Colonic mucosa (tissue), 4 donors: ENCODE results near the gene PLCG2. TPM values are rescaled to one million over a fixed set of nuclear protein-coding genes. Genes with fewer than 3 reads are reported as not detected.
"Not testable (repeated sequence)": the region's sequence is repeated elsewhere in the genome, so short reads cannot be mapped to it uniquely, and the experiment has no call there.

ENCODE experiments used
- DNase-seq: peaks from one replicate; pipeline ENCODE4 v3.0.0-alpha.2; 2020
- H3K27ac ChIP-seq: fragments of 200-600 bp; one replicate; pipeline ENCODE4 v1.8.0; 2021
- H3K27me3 ChIP-seq: fragments of 200-600 bp; one replicate; pipeline ENCODE4 v1.8.0; 2021
- H3K36me3 ChIP-seq: fragments of 200-600 bp; one replicate; pipeline ENCODE4 v1.8.0; 2021
- H3K4me1 ChIP-seq: fragments of 200-600 bp; one replicate; pipeline ENCODE4 v1.8.0; 2021; ENCODE audit warnings: mild to moderate bottlenecking
- H3K4me3 ChIP-seq: fragments of 200-600 bp; one replicate; pipeline ENCODE4 v1.8.0; 2021
- H3K9ac ChIP-seq, 2 donors: one replicate each; pipeline ENCODE4 v1.7.0; 2013; ENCODE audit warnings: control low read depth in 2 of 2, low read depth in 2 of 2, low read length in 2 of 2
- H3K9me3 ChIP-seq: fragments of 200-600 bp; one replicate; pipeline ENCODE4 v1.8.0; 2021
- intact Hi-C: fragments of 100-400 bp; cut with DNase I; formaldehyde crosslinking; loops from one replicate; pipeline ENCODE4 v1.14.1; 2022
- total RNA-seq, 2 donors: library from RNA; stranded (reverse); fragmentation: NEBNext Ultra II Directional in 1 of 2; extraction: Animal tissue kit (Norgen Biotek cat#: 25700) in 1 of 2; gene quantifications; one replicate each; pipeline ENCODE4 v1.2.1, GENCODE V29; 2021
- TF ChIP-seq, protein P1 (sequence below): fragments of 200-600 bp; IDR thresholded peaks from one replicate; pipeline ENCODE4 v1.8.0; 2022; ENCODE audit warnings: antibody characterized with exemption, mild to moderate bottlenecking
- donor health status: healthy.
- donor health status: DM: no; HTN: no; CAD: no.
- donor health status: DM: no; HTN: no; CAD: no.

PLCG2 gene
- total RNA-seq, 2 donors from 2014 or later: 9.1 to 9.6 TPM

DNA sequence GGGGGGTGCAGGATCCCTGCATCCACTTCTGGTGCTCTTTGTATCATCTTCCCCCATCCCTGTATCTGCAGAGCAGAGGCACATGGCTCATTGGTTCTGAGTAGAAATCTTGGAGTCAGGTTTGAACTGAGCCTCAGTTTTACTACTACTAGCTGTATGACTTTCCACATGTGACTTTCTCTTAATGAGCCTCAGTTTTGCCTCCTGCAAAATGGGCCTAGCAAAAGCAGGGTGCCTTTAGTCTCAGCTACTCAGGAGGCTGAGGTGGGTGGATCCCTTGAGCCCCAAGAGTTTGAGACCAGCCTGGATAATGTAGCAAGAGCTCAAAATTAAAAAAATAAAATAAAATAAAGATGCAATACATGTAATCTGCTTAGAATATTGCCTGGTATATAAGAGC lies 150.8 kb downstream of the PLCG2 start:
- TF ChIP-seq, protein P1, sequence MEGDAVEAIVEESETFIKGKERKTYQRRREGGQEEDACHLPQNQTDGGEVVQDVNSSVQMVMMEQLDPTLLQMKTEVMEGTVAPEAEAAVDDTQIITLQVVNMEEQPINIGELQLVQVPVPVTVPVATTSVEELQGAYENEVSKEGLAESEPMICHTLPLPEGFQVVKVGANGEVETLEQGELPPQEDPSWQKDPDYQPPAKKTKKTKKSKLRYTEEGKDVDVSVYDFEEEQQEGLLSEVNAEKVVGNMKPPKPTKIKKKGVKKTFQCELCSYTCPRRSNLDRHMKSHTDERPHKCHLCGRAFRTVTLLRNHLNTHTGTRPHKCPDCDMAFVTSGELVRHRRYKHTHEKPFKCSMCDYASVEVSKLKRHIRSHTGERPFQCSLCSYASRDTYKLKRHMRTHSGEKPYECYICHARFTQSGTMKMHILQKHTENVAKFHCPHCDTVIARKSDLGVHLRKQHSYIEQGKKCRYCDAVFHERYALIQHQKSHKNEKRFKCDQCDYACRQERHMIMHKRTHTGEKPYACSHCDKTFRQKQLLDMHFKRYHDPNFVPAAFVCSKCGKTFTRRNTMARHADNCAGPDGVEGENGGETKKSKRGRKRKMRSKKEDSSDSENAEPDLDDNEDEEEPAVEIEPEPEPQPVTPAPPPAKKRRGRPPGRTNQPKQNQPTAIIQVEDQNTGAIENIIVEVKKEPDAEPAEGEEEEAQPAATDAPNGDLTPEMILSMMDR: no peak
- Histone ChIP-seq H3K9me3 (no peaks in the 10 kb centered on the region), H3K4me3 (no peak overlapping the region), H3K36me3 (no peaks in the 10 kb centered on the region), H3K4me1 (no peaks in the 10 kb centered on the region), H3K9ac (no peak overlapping the region), H3K27ac (no peak overlapping the region), H3K27me3 (no peaks in the 10 kb centered on the region)
- intact Hi-C loops: no loop called here
- DNase-seq: no peak

DNA sequence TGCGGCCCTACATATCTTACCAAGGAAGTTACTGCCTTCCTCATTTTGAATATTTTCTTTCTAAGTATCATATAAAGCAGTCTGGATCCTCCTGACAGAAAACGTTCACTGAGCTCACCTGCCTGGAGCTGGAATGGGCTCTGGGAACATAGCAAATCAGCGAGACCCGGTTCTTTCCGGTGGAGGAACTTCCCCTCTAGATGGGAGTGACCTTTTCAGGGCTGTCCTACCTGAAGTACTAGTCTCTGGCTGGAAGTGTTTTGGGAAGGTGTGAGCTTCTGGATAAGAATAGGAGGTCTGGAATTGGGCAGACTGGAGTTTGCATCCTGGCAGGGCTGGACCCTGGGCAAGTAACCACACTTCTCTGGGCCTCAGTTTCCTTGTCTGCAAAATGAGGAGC lies 152.8 kb downstream of the PLCG2 start:
- Histone ChIP-seq H3K4me3 (no peak overlapping the region), H3K4me1 (no peaks in the 10 kb centered on the region), H3K9ac (no peak overlapping the region), H3K9me3 (no peaks in the 10 kb centered on the region), H3K27ac (no peak overlapping the region), H3K36me3 (no peaks in the 10 kb centered on the region), H3K27me3 (no peaks in the 10 kb centered on the region)
- intact Hi-C loops: no loop called here
- DNase-seq: no peak
- TF ChIP-seq, protein P1: no peak

DNA sequence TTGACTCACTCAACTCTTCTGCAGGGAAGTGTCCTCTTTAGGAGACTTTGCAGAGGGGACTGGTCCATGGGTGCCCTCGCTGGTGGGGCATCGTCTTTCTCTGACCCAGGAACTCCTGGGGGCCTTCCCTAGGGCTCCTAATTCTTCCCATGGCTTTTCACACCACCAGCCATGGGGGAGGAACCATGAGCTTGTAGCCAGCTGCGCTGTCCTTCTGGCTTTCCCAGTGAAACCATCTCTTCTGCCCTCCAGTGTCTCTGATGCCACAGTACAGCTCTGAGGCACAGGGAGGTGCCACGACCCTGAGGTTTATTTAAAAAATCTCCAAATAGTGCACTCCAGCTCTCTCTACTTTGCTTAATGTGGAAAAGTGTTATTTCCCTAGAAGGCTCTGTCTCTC lies 153.6 kb downstream of the PLCG2 start:
- no peaks in the 10 kb centered on the region for H3K4me1 ChIP-seq
- no peak overlapping the region for H3K27ac ChIP-seq
- no peak for DNase-seq
- intact Hi-C loops: no loop called here
- no peaks in the 10 kb centered on the region for H3K27me3 ChIP-seq
- H3K9ac ChIP-seq: no peak overlapping the region
- TF ChIP-seq, protein P1: no peak
- no peaks in the 10 kb centered on the region for H3K36me3 ChIP-seq
- H3K4me3 ChIP-seq: no peak overlapping the region
- H3K9me3 ChIP-seq: no peaks in the 10 kb centered on the region

DNA sequence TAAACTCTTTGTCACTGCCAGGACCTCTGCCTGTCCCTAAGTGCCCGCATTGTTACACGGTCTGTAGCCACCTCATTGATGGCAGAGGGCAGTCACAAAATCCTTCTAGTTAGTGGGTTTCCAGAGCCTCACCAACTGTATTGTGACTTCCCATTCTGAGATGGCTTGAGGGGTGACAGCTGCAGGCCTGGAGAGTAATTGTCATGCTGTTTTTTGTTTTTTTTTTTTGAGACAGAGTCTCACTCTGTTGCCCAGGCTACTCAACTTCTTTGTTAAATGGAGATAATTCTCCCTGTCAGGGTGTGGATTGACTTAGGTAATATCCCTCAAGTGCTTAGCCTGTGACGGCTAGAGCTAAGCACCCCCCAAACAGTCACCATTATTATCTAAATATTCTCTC lies 154.3 kb downstream of the PLCG2 start:
- DNase-seq: no peak
- intact Hi-C loops: no loop called here
- Histone ChIP-seq H3K27ac (no peak overlapping the region), H3K9me3 (no peaks in the 10 kb centered on the region), H3K4me1 (no peaks in the 10 kb centered on the region), H3K27me3 (no peaks in the 10 kb centered on the region), H3K4me3 (no peak overlapping the region), H3K36me3 (no peaks in the 10 kb centered on the region), H3K9ac (no peak overlapping the region)
- TF ChIP-seq, protein P1: no peak

DNA sequence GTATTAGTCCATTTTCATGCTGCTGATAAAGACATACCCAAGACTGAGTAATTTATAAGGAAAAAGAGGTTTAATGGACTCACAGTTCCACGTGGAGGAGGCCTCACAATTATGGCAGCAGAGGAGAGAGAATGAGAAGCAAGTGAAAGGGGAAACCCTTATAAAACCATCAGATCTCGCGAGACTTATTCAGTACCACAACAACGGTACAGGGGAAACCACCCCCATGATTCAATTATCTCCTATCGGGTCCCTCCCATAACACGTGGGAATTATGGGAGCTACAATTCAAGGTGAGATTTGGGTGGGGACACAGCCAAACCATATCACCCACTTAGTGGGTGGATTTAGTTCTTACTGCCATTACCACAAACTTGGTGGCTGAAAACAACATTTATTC lies 155.6 kb downstream of the PLCG2 start:
- H3K27me3 ChIP-seq, H3K27ac ChIP-seq, H3K9ac ChIP-seq, H3K36me3 ChIP-seq, H3K4me3 ChIP-seq, DNase-seq, H3K4me1 ChIP-seq, H3K9me3 ChIP-seq: not testable (repeated sequence)
- intact Hi-C loops: loop anchor here (5.0 kb wide), 1 partner anchor 298 kb away; no protein-coding TSS in a partner anchor

DNA sequence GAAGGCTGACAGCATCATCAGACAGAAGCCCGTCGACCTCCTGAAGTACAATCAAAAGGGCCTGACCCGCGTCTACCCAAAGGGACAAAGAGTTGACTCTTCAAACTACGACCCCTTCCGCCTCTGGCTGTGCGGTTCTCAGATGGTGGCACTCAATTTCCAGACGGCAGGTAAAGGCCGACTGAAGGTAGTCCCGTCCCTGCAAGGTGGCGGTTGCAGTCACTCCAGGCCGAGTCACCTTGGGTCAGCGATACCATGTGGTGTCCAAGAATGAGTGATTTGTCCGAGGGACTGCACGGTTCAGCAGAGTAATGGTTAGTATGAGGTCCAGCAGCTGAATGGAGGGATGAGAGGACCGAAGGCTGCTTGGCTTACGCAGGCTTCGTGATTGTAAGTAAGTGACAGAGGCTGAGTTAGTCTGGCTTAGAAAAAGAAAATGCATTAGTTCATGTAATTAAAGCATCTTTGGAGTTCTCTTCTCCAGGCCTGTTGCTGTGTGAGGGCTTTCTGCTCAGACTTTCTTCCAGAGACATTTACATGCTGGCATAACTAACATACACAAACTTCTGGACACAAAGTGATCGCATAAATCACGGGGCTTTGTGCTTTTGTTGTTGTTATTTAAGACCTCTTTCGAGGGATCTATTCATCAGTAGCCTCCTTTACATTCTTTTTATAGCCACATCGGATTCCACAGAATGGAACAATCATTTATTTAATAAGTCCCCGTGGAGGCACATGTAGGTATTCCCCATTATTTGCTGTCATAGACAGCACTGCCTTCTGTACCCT lies 157.3 kb downstream of the PLCG2 start:
- no peaks in the 10 kb centered on the region for H3K36me3 ChIP-seq

More for the DNA sequence above, 157.3 kb downstream of the PLCG2 start:
- Histone ChIP-seq H3K27ac (no peak overlapping the region), H3K9me3 (no peaks in the 10 kb centered on the region), H3K4me3 (no peak overlapping the region), H3K4me1 (no peaks in the 10 kb centered on the region), H3K27me3 (no peaks in the 10 kb centered on the region), H3K9ac (no peak overlapping the region)
- intact Hi-C loops: loop anchor here (5.0 kb wide), 1 partner anchor 296 kb away; no protein-coding TSS in a partner anchor
- TF ChIP-seq, protein P1: no peak
- DNase-seq: no peak
